CD14-positive monocyte (primary cell): ENCODE measurements around the gene SIGLEC10. TPM values are rescaled to one million over a fixed set of nuclear protein-coding genes. Genes with fewer than 3 reads are reported as not detected.

Experiments used
- DNase-seq, 3 donors: peaks; one replicate each; pipeline ENCODE4 v3.0.0-alpha.2; 2011 to 2022
- H2AFZ ChIP-seq: 2 replicates; pipeline ENCODE4 v1.6.0; 2012; ENCODE audit warnings: mild to moderate bottlenecking, low read depth, low read length, inconsistent platforms; ENCODE audit not compliant: insufficient read depth, poor library complexity, severe bottlenecking
- H3K27ac ChIP-seq, 2 donors: 1 replicate in 1 of 2; 2 replicates in 1 of 2; pipeline ENCODE4 v1.5.1; 2012 to 2013; ENCODE audit warnings: low read length in 2 of 2, control low read depth in 1 of 2, inconsistent platforms in 1 of 2, low read depth in 1 of 2, mild to moderate bottlenecking in 1 of 2
- H3K27me3 ChIP-seq, 2 donors: one replicate each; pipeline versions ENCODE4 v1.6.0 to v1.6.1; 2011 to 2013; ENCODE audit warnings: low read length in 2 of 2; ENCODE audit not compliant: control insufficient read depth in 2 of 2, insufficient read depth in 2 of 2
- H3K36me3 ChIP-seq, 2 donors: replicated peaks in 1 of 2; 1 replicate in 1 of 2; 2 replicates in 1 of 2; pipeline versions ENCODE4 v1.5.1 to v1.6.1; 2012 to 2013; ENCODE audit warnings: low read length in 2 of 2, control low read depth in 1 of 2, inconsistent platforms in 1 of 2, mild to moderate bottlenecking in 1 of 2; ENCODE audit not compliant: insufficient read depth in 2 of 2, control insufficient read depth in 1 of 2
- H3K4me1 ChIP-seq, 2 donors: 1 replicate in 1 of 2; 2 replicates in 1 of 2; pipeline versions ENCODE4 v1.5.1 to v1.6.1; 2012 to 2013; ENCODE audit warnings: low read length in 2 of 2, control low read depth in 1 of 2, inconsistent platforms in 1 of 2, mild to moderate bottlenecking in 1 of 2, moderate library complexity in 1 of 2; ENCODE audit not compliant: insufficient read depth in 2 of 2, control insufficient read depth in 1 of 2
- H3K4me2 ChIP-seq: replicated peaks from 2 replicates; pipeline ENCODE3; 2012; ENCODE audit warnings: low read length, moderate library complexity, mild to moderate bottlenecking; ENCODE audit not compliant: poor library complexity, severe bottlenecking; ENCODE audit errors: extremely low read depth
- H3K4me3 ChIP-seq, 3 experiments: fragments of 200-600 bp in 1 of 3; sonication (generic) in 1 of 3; replicated peaks in 1 of 3; 1 replicate in 2 of 3; 2 replicates in 1 of 3; pipeline ENCODE4 v1.5.1; 2011 to 2013; ENCODE audit warnings: low read length in 3 of 3, mild to moderate bottlenecking in 3 of 3, control low read depth in 2 of 3, low read depth in 2 of 3, inconsistent platforms in 1 of 3, moderate library complexity in 1 of 3
- H3K79me2 ChIP-seq: 2 replicates; pipeline ENCODE4 v1.6.0; 2012; ENCODE audit warnings: mild to moderate bottlenecking, control low read depth, inconsistent platforms, low read length, moderate library complexity; ENCODE audit not compliant: insufficient read depth
- H3K9ac ChIP-seq: 2 replicates; pipeline ENCODE4 v1.6.0; 2017; ENCODE audit warnings: low read length, mild to moderate bottlenecking; ENCODE audit not compliant: insufficient read depth, poor library complexity, severe bottlenecking
- H3K9me3 ChIP-seq, 2 donors: replicated peaks in 1 of 2; 1 replicate in 1 of 2; 2 replicates in 1 of 2; pipeline versions ENCODE4 v1.5.1 to v1.6.1; 2012 to 2013; ENCODE audit warnings: low read length in 2 of 2, control low read depth in 1 of 2; ENCODE audit not compliant: control insufficient read depth in 1 of 2, insufficient read depth in 1 of 2
- H4K20me1 ChIP-seq: 2 replicates; pipeline ENCODE4 v1.6.0; 2012; ENCODE audit warnings: mild to moderate bottlenecking, low read length, control low read depth, moderate library complexity; ENCODE audit not compliant: insufficient read depth
- H3K27ac Mint-ChIP-seq, 7 donors: one replicate each; pipeline ENCODE4 v1.8.0; 2020; ENCODE audit warnings: mild to moderate bottlenecking in 7 of 7, mixed read lengths in 7 of 7, moderate library complexity in 6 of 7, inconsistent platforms in 2 of 7
- H3K27me3 Mint-ChIP-seq, 3 donors: one replicate each; pipeline ENCODE4 v1.8.0; 2021 to 2022; ENCODE audit warnings: low read depth in 3 of 3, mild to moderate bottlenecking in 3 of 3, mixed read lengths in 3 of 3, moderate library complexity in 3 of 3, inconsistent platforms in 1 of 3
- H3K36me3 Mint-ChIP-seq, 2 donors: one replicate each; pipeline ENCODE4 v1.8.0; 2020; ENCODE audit warnings: mixed read lengths in 2 of 2, inconsistent platforms in 1 of 2, mild to moderate bottlenecking in 1 of 2
- H3K4me1 Mint-ChIP-seq: one replicate; pipeline ENCODE4 v1.8.0; 2020; ENCODE audit warnings: mild to moderate bottlenecking, mixed read lengths
- H3K4me3 Mint-ChIP-seq, 2 donors: one replicate each; pipeline ENCODE4 v1.8.0; 2020; ENCODE audit warnings: mild to moderate bottlenecking in 2 of 2, mixed read lengths in 2 of 2, moderate library complexity in 1 of 2
- H3K9me3 Mint-ChIP-seq, 7 donors: one replicate each; pipeline ENCODE4 v1.8.0; 2020 to 2022; ENCODE audit warnings: mixed read lengths in 7 of 7, mild to moderate bottlenecking in 6 of 7, moderate library complexity in 6 of 7, inconsistent platforms in 2 of 7
- CTCF ChIP-seq: fragments of 200-600 bp; IDR thresholded peaks from one replicate; pipeline ENCODE4 v1.8.0; 2022; ENCODE audit warnings: antibody characterized with exemption, mild to moderate bottlenecking
- WGBS: methylation state at CpG from one replicate; pipeline ENCODE4 v1.1.5; 2013; ENCODE audit warnings: missing lambda C conversion rate; ENCODE audit not compliant: insufficient coverage; 5-methylcytosine and 5-hydroxymethylcytosine counted together
- intact Hi-C, 2 donors: fragments of 100-400 bp; cut with micrococcal nuclease; formaldehyde crosslinking; loops; one replicate each; pipeline versions ENCODE4 v1.15.0 to v1.15.1; 2023
- polyA plus RNA-seq, 3 donors: library from polyadenylated mRNA; depleted of rRNA in 1 of 3; unstranded in 2 of 3; stranded (reverse) in 1 of 3; fragments of 300-500 nt in 2 of 3; fragments of >200 nt in 1 of 3; fragmentation: Illumina TruSeq in 2 of 3; gene quantifications; 1 replicate in 2 of 3; 2 replicates in 1 of 3; pipeline ENCODE4 v1.2.3, GENCODE V29; 2012 to 2021

SIGLEC10 gene
- polyA plus RNA-seq, 3 donors = 16.6 to 114 (median 64.9) TPM

- Histone ChIP-seq H3K36me3 (no peaks in the 10 kb centered on the region), H3K4me3 (no peak overlapping the region), H3K4me1 (peaks cover 57 to 78% of the 10 kb centered on the region in 2 donors), H3K27me3 (no peaks in the 10 kb centered on the region), H4K20me1 (no peaks in the 10 kb centered on the region), H3K9ac (no peak overlapping the region), H3K27ac (no peak overlapping the region), H2AFZ (no peak overlapping the region), H3K9me3 (no peaks in the 10 kb centered on the region), H3K79me2 (peaks cover 56% of the 10 kb centered on the region), H3K4me2 (no peak overlapping the region)
- intact Hi-C loops = no loop called here
- peaks cover 0 to 1% (median 0%) of the 10 kb centered on the region in 7 donors for H3K9me3 Mint-ChIP-seq
- DNase-seq = no peak
- H3K27ac Mint-ChIP-seq = peak overlapping the region in 2 of 7 donors; percentile 71 to 81
- peaks cover 72% of the 10 kb centered on the region for H3K4me1 Mint-ChIP-seq
- H3K36me3 Mint-ChIP-seq = no peaks in the 10 kb centered on the region
- WGBS = 93% methylated on average over 3 of the region's 4 CpGs
- TF ChIP-seq CTCF = no peak
- H3K4me3 Mint-ChIP-seq = peak overlapping the region in 1 of 2 donors; percentile 1
- peaks cover 0 to 6% (median 0%) of the 10 kb centered on the region in 3 donors for H3K27me3 Mint-ChIP-seq
Measured at GRCh38 chr19:51370230-51370629, 47.2 kb downstream of the SIGLEC10 start.

- Histone ChIP-seq H3K4me3 (peak within 1 kb of the TSS; percentile 89 to 93 (median 91)), H3K36me3 (no peaks in the 10 kb centered on the region), H3K9me3 (no peaks in the 10 kb centered on the region), H2AFZ (peak within 1 kb of the TSS; percentile 90), H3K4me1 (peaks cover 59 to 87% of the 10 kb centered on the region in 2 donors), H4K20me1 (no peaks in the 10 kb centered on the region), H3K27me3 (no peaks in the 10 kb centered on the region), H3K9ac (peak within 1 kb of the TSS; percentile 80), H3K4me2 (peak within 1 kb of the TSS; percentile 100), H3K27ac (peak within 1 kb of the TSS; percentile 92 to 93), H3K79me2 (peaks cover 67% of the 10 kb centered on the region)
- WGBS = 7% methylated on average over 15 of the region's 23 CpGs
- Mint-ChIP-seq H3K27ac (peak within 1 kb of the TSS; percentile 93 to 99 (median 97)), H3K27me3 (peaks cover 0 to 6% (median 0%) of the 10 kb centered on the region in 3 donors), H3K36me3 (peaks cover 3 to 5% of the 10 kb centered on the region in 2 donors), H3K9me3 (no peaks in the 10 kb centered on the region), H3K4me3 (peak within 1 kb of the TSS; percentile 96 to 99), H3K4me1 (peaks cover 74% of the 10 kb centered on the region)
- DNase-seq = peak in 2 of 3 donors; percentile 22 to 36
- intact Hi-C loops = loop anchor here in 1 of 2 donors (5.0 kb wide), 1 partner anchor 41 kb away; no protein-coding TSS in a partner anchor
- no peak for TF ChIP-seq CTCF
Measured at GRCh38 chr19:51368366-51369282, 48.8 kb downstream of the SIGLEC10 start, which contains the start of gene CLDND2. CLDND2 (minus strand) TSS chr19:51369003; CDS start chr19:51368577, 426 bp downstream.
